H9 (cell line): ENCODE measurements around the gene CD47. TPM values are rescaled to one million over a fixed set of nuclear protein-coding genes. Genes with fewer than 3 reads are reported as not detected.

Experiments used
- DNase-seq: peaks from one replicate; pipeline ENCODE4 v3.0.0-alpha.2; 2017
- H2AFZ ChIP-seq: one replicate; pipeline ENCODE4 v1.6.1; 2013; ENCODE audit warnings: mild to moderate bottlenecking, low read length, control low read depth, moderate library complexity
- H2AK5ac ChIP-seq: 2 replicates; pipeline ENCODE4 v1.6.1; 2013; ENCODE audit warnings: low read length, control low read depth, mixed read lengths; ENCODE audit not compliant: insufficient read length
- H2BK120ac ChIP-seq: one replicate; pipeline ENCODE4 v1.6.1; 2013; ENCODE audit warnings: low read depth, mild to moderate bottlenecking, low read length, control low read depth, inconsistent platforms; ENCODE audit not compliant: poor library complexity, severe bottlenecking
- H2BK12ac ChIP-seq: 2 replicates; pipeline ENCODE4 v1.6.1; 2013; ENCODE audit warnings: low read length, control low read depth, mixed read lengths, low read depth; ENCODE audit not compliant: insufficient read length
- H2BK15ac ChIP-seq: 2 replicates; pipeline ENCODE4 v1.6.1; 2013; ENCODE audit warnings: low read depth, low read length, control low read depth
- H2BK20ac ChIP-seq: one replicate; pipeline ENCODE4 v1.6.1; 2013; ENCODE audit warnings: low read depth, mild to moderate bottlenecking, low read length, control low read depth, inconsistent platforms; ENCODE audit not compliant: poor library complexity, severe bottlenecking
- H2BK5ac ChIP-seq: 2 replicates; pipeline ENCODE4 v1.6.1; 2013; ENCODE audit warnings: low read length, control low read depth, mixed read lengths; ENCODE audit not compliant: insufficient read length
- H3K14ac ChIP-seq: 2 replicates; pipeline ENCODE4 v1.6.1; 2013; ENCODE audit warnings: low read length, control low read depth; ENCODE audit not compliant: insufficient read depth
- H3K18ac ChIP-seq: 2 replicates; pipeline ENCODE4 v1.6.1; 2013; ENCODE audit warnings: low read depth, mild to moderate bottlenecking, mixed read lengths, low read length, control low read depth; ENCODE audit not compliant: insufficient read length
- H3K23ac ChIP-seq: 2 replicates; pipeline ENCODE4 v1.6.1; 2013; ENCODE audit warnings: low read length, control low read depth, mixed read lengths, low read depth; ENCODE audit not compliant: insufficient read length
- H3K23me2 ChIP-seq: 2 replicates; pipeline ENCODE4 v1.6.1; 2013; ENCODE audit warnings: low read depth, mild to moderate bottlenecking, mixed read lengths, low read length, control low read depth; ENCODE audit not compliant: insufficient read length, poor library complexity, severe bottlenecking
- H3K27ac ChIP-seq: 2 replicates; pipeline ENCODE4 v1.5.1; 2013; ENCODE audit warnings: low read length, control low read depth, mixed read lengths, low read depth; ENCODE audit not compliant: insufficient read length
- H3K27me3 ChIP-seq: 2 replicates; pipeline ENCODE4 v1.6.1; 2013; ENCODE audit warnings: low read length, control low read depth, inconsistent platforms; ENCODE audit not compliant: insufficient read depth
- H3K4ac ChIP-seq: 2 replicates; pipeline ENCODE4 v1.6.1; 2013; ENCODE audit warnings: low read depth, mild to moderate bottlenecking, control low read depth, inconsistent platforms, low read length, moderate library complexity
- H3K4me1 ChIP-seq: 2 replicates; pipeline ENCODE4 v1.6.1; 2013; ENCODE audit warnings: low read length, control low read depth, inconsistent platforms; ENCODE audit not compliant: insufficient read depth
- H3K4me2 ChIP-seq: 2 replicates; pipeline ENCODE4 v1.6.1; 2013; ENCODE audit warnings: low read length, control low read depth, mixed read lengths; ENCODE audit not compliant: insufficient read length, insufficient read depth
- H3K56ac ChIP-seq: 2 replicates; pipeline ENCODE4 v1.6.1; 2013; ENCODE audit warnings: low read depth, mild to moderate bottlenecking, mixed read lengths, low read length, control low read depth; ENCODE audit not compliant: insufficient read length
- H3K79me1 ChIP-seq: 2 replicates; pipeline ENCODE4 v1.6.1; 2013; ENCODE audit warnings: low read depth, mild to moderate bottlenecking, moderate library complexity, low read length, control low read depth, inconsistent platforms; ENCODE audit not compliant: insufficient read depth, poor library complexity, severe bottlenecking
- H3K79me2 ChIP-seq: 2 replicates; pipeline ENCODE4 v1.6.1; 2013; ENCODE audit warnings: low read length, control low read depth, inconsistent platforms; ENCODE audit not compliant: insufficient read depth
- H3K9ac ChIP-seq: 2 replicates; pipeline ENCODE4 v1.6.1; 2013; ENCODE audit warnings: low read length, control low read depth, mixed read lengths; ENCODE audit not compliant: insufficient read length; ENCODE audit errors: extremely low read depth
- H3K9me3 ChIP-seq: one replicate; pipeline ENCODE4 v1.6.1; 2013; ENCODE audit warnings: low read depth, low read length, inconsistent platforms; ENCODE audit not compliant: control insufficient read depth
- H3T11ph ChIP-seq: one replicate; pipeline ENCODE4 v1.6.1; 2013; ENCODE audit warnings: mild to moderate bottlenecking, low read length, control low read depth, inconsistent platforms
- H4K20me1 ChIP-seq: one replicate; pipeline ENCODE4 v1.6.1; 2013; ENCODE audit not compliant: control insufficient read depth, insufficient read length, insufficient read depth
- H4K5ac ChIP-seq: 2 replicates; pipeline ENCODE4 v1.6.1; 2013; ENCODE audit warnings: low read depth, mild to moderate bottlenecking, mixed read lengths, low read length, control low read depth; ENCODE audit not compliant: insufficient read length
- H4K8ac ChIP-seq: replicated peaks from 2 replicates; pipeline ENCODE4 v1.6.1; 2013; ENCODE audit warnings: low read length, control low read depth, mixed read lengths, low read depth; ENCODE audit not compliant: insufficient read length
- H4K91ac ChIP-seq: 2 replicates; pipeline ENCODE4 v1.6.1; 2013; ENCODE audit warnings: low read depth, mild to moderate bottlenecking, moderate library complexity, mixed read lengths, low read length, control low read depth; ENCODE audit not compliant: insufficient read length
- H3K27ac Mint-ChIP-seq, 3 experiments: 2 replicates in 2 of 3; 3 replicates in 1 of 3; pipeline ENCODE4 v1.8.0; 2020 to 2021; ENCODE audit warnings: mixed read lengths in 3 of 3, mild to moderate bottlenecking in 1 of 3, moderate library complexity in 1 of 3
- H3K27me3 Mint-ChIP-seq: 2 replicates; pipeline ENCODE4 v1.8.0; 2021; ENCODE audit warnings: low read depth, mild to moderate bottlenecking, moderate library complexity, mixed read lengths
- H3K36me3 Mint-ChIP-seq, 3 experiments: 2 replicates in 2 of 3; 3 replicates in 1 of 3; pipeline ENCODE4 v1.8.0; 2020 to 2021; ENCODE audit warnings: low read depth in 3 of 3, mixed read lengths in 3 of 3; ENCODE audit not compliant: insufficient read depth in 1 of 3
- H3K4me1 Mint-ChIP-seq, 2 experiments: 2 replicates each; pipeline ENCODE4 v1.8.0; 2020; ENCODE audit warnings: mixed read lengths in 2 of 2
- H3K4me3 Mint-ChIP-seq, 2 experiments: 2 replicates in 1 of 2; 3 replicates in 1 of 2; pipeline ENCODE4 v1.8.0; 2020 to 2021; ENCODE audit warnings: mild to moderate bottlenecking in 2 of 2, mixed read lengths in 2 of 2, moderate library complexity in 1 of 2
- H3K9me3 Mint-ChIP-seq, 2 experiments: 2 replicates in 1 of 2; 3 replicates in 1 of 2; pipeline ENCODE4 v1.8.0; 2020; ENCODE audit warnings: mild to moderate bottlenecking in 2 of 2, mixed read lengths in 2 of 2, moderate library complexity in 1 of 2
- WGBS: extraction: QIAGEN DNeasy Blood & Tissue Kit; methylation state at CpG from one replicate; pipeline ENCODE4 v1.1.7; 2013; ENCODE audit warnings: missing lambda C conversion rate, low lambda C conversion rate, mixed read lengths; ENCODE audit not compliant: insufficient read length; ENCODE audit errors: extremely low coverage; 5-methylcytosine and 5-hydroxymethylcytosine counted together
- total RNA-seq: library from RNA; stranded (reverse); gene quantifications from 2 replicates; pipeline ENCODE4 v1.2.1, GENCODE V29; 2021
- TF ChIP-seq, protein P1 (sequence below): fragments of 200-600 bp; sonication (generic); conservative IDR thresholded peaks from 3 replicates; pipeline ENCODE4 v1.8.0; 2021; ENCODE audit warnings: antibody characterized with exemption, mild to moderate bottlenecking

Gene CD47
- total RNA-seq, 1 experiment from 2014 or later: 15.4 TPM

DNA sequence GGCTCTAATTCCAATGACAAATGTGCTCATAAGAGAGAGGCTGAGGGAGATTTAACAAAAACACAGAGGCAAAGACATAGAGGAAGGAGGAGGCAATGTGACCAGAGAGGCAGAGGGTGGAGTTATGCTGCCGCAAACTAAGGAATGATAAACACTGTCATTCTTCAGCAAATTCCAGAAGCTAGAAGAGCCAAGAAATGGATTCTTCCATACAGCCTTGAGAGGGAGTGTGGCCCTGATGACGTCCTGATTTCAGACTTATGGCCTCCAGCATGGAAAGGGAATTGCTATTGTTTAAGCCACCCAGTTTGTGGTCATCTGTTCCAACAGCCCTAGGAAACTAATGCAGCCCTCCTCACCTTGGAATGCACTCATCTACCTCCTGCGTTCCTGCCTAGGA, 30.5 kb downstream of the CD47 start:
- H3K4ac ChIP-seq: no peak overlapping the region
- H2AK5ac ChIP-seq: no peak overlapping the region
- H3K23me2 ChIP-seq: no peaks in the 10 kb centered on the region
- no peak overlapping the region for H3K4me2 ChIP-seq
- no peak overlapping the region for H3T11ph ChIP-seq
- no peak overlapping the region for H2BK12ac ChIP-seq
- no peaks in the 10 kb centered on the region for H4K20me1 ChIP-seq
- H3K9me3 Mint-ChIP-seq: no peaks in the 10 kb centered on the region
- H2BK120ac ChIP-seq: no peak overlapping the region
- H3K4me1 Mint-ChIP-seq: peaks cover 3% of the 10 kb centered on the region in 2 experiments; a peak in 1 of 4 replicates
- no peak overlapping the region for H2BK20ac ChIP-seq
- H3K27ac Mint-ChIP-seq: no peak overlapping the region
- no peak overlapping the region for H3K56ac ChIP-seq
- no peak overlapping the region for H3K9ac ChIP-seq
- H2BK5ac ChIP-seq: no peak overlapping the region
- no peak overlapping the region for H4K5ac ChIP-seq
- H2BK15ac ChIP-seq: no peak overlapping the region
- no peak overlapping the region for H2AFZ ChIP-seq
- no peaks in the 10 kb centered on the region for H3K27me3 ChIP-seq
- H3K27me3 Mint-ChIP-seq: no peaks in the 10 kb centered on the region
- DNase-seq: no peak
- no peaks in the 10 kb centered on the region; the same call in 1 of the 2 replicates for H3K4me1 ChIP-seq
- WGBS: no CpG with 5 or more reads among the region's 3 CpGs
- no peaks in the 10 kb centered on the region for H3K9me3 ChIP-seq
- TF ChIP-seq, protein P1, sequence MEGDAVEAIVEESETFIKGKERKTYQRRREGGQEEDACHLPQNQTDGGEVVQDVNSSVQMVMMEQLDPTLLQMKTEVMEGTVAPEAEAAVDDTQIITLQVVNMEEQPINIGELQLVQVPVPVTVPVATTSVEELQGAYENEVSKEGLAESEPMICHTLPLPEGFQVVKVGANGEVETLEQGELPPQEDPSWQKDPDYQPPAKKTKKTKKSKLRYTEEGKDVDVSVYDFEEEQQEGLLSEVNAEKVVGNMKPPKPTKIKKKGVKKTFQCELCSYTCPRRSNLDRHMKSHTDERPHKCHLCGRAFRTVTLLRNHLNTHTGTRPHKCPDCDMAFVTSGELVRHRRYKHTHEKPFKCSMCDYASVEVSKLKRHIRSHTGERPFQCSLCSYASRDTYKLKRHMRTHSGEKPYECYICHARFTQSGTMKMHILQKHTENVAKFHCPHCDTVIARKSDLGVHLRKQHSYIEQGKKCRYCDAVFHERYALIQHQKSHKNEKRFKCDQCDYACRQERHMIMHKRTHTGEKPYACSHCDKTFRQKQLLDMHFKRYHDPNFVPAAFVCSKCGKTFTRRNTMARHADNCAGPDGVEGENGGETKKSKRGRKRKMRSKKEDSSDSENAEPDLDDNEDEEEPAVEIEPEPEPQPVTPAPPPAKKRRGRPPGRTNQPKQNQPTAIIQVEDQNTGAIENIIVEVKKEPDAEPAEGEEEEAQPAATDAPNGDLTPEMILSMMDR: no peak
- no peak overlapping the region for H4K8ac ChIP-seq
- no peak overlapping the region for H3K27ac ChIP-seq
- H4K91ac ChIP-seq: no peak overlapping the region
- no peaks in the 10 kb centered on the region; a peak in 1 of 7 replicates for H3K36me3 Mint-ChIP-seq
- no peak overlapping the region for H3K23ac ChIP-seq
- no peaks in the 10 kb centered on the region for H3K79me1 ChIP-seq
- no peaks in the 10 kb centered on the region for H3K79me2 ChIP-seq
- no peak overlapping the region for H3K14ac ChIP-seq
- H3K18ac ChIP-seq: no peak overlapping the region
- H3K4me3 Mint-ChIP-seq: no peak overlapping the region
